Left ventricle myocardium superior (tissue), 1 donor: ENCODE results near the gene MROH2B. TPM values are rescaled to one million over a fixed set of nuclear protein-coding genes. Genes with fewer than 3 reads are reported as not detected.
"Not testable (repeated sequence)": the region's sequence is repeated elsewhere in the genome, so short reads cannot be mapped to it uniquely, and the experiment has no call there.

ENCODE experiments used
- ATAC-seq: fragments of 200-7000 bp; cut with Tn5 transposase; one replicate; pipeline ENCODE4 v1.9.1; 2020; ENCODE audit warnings: mild to moderate bottlenecking, moderate library complexity
- DNase-seq: peaks from one replicate; pipeline ENCODE4 v3.0.0-alpha.2; 2020
- intact Hi-C: fragments of 100-400 bp; cut with micrococcal nuclease; formaldehyde crosslinking; loops from one replicate; pipeline ENCODE4 v1.11.0; 2022
- total RNA-seq: library from RNA; stranded (reverse); fragmentation: NEBNext Ultra II Directional; extraction: Animal tissue kit (Norgen Biotek cat#: 25700); gene quantifications from one replicate; pipeline ENCODE4 v1.2.1, GENCODE V29; 2021
- donor health status: DM: no; HTN: yes; CAD: no; lungs with severe emphysema.

The MROH2B gene
- total RNA-seq, 1 donor from 2014 or later = not detected

- ATAC-seq = no peak
- intact Hi-C loops = no loop called here
- no peak for DNase-seq
Measured at GRCh38 chr5:41043109-41043747, 27.9 kb downstream of the MROH2B start.

DNA sequence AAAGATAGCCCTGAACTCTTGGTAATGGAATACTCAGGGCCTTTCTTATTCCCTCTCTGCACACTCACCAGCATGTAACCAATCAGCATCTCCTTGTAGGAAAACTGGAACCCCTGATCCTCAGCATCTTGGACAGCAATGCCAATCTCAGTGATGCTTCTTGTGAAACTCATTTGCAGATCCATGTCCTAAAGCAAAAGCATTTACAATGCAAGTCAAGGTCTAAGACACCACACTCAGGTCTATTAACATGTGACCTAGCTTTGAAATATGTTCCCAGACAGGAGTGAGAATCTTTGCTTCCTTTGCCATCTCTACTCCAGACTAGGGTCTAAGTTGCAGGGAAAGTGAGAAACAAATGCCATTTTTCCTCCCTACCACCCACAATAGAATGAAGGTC is 38.2 kb downstream of the MROH2B start:
- intact Hi-C loops = no loop called here
- DNase-seq (no peak), ATAC-seq (no peak)

DNA sequence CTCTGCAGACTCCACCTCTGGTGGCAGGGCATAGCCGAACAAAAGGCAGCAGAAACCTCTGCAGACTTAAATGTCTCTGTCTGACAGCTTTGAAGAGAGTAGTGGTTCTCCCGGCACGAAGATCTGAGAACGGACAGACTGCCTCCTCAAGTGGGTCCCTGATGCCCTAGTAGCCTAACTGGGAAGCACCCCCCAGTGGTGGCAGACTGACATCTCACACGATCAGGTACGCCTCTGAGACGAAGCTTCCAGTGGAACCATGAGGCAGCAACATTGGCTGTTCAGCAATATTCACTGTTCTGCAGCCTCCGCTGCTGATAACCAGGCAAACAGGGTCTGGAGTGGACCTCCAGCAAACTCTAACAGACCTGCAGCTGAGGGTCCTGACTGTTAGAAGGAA is 48.5 kb downstream of the MROH2B start:
- intact Hi-C loops, DNase-seq, ATAC-seq: not testable (repeated sequence)

DNA sequence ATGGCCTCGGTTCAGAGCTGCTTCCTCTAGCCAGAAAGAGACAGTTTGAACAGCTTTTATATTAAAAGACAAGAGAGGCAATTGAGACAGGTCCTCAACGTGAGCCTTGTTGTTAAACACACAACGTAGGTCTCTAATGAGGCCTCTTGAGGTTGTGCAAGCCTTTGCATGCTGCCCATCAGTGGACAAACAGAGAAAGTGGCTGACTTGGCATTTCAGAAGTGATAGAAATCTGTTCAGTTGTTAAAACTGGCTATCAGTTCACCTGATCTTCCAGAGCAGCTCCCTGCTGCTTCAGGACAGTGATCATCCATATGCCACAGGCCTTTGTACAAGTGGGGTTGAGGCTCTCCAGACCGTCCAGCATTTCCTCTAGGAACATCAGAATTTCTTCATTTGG is 58.8 kb downstream of the MROH2B start:
- ATAC-seq (no peak), DNase-seq (no peak)
- intact Hi-C loops = no loop called here

DNA sequence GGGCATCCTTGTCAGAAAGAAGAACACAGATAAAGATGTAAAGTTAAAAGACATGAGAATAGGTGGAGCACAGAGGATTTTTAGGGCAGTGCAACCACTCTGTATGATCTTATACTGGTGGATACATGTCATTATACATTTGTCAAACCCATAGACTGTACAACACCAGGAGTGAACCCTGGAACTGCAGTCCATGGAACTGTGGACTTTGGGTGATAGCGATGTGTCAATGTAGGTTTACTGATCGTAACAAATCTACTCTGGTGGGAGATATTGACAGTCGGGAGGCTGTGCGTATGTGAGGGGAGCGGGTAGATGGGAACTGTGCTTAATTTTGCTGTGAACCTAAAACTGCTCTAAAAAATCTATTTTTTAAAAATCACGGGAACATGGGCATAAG is 60.6 kb downstream of the MROH2B start:
- no peak for ATAC-seq
- no peak for DNase-seq
- intact Hi-C loops = no loop called here

GRCh38 chr5:41009232-41009631 is 61.9 kb downstream of the MROH2B start:
- ATAC-seq (peak; percentile 65), DNase-seq (no peak)
- intact Hi-C loops = no loop called here

DNA sequence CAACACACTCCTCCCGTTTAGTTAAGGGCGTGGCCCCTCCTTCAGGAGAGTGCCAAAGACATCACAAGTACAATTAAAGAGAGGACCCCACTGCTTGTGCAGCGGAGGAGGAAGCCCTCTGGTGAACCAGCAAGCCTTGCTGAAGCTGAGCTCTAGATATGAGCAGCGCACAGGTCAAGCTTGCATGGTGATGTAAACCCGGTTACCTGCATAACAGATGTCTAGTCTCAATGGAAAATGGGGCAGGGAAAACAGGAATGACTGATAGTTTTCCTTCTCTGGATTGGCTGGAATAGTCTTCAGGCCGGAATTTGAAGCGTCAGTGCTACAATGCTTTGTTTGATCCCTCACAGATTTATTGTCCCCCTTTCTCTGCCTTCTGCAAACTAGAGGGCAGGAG is 66.2 kb downstream of the MROH2B start:
- ATAC-seq = no peak
- intact Hi-C loops = no loop called here

GRCh38 chr5:41003670-41004376 is 67.3 kb downstream of the MROH2B start:
- ATAC-seq (no peak), DNase-seq (no peak)
- intact Hi-C loops = no loop called here

More for the DNA sequence above, 66.2 kb downstream of the MROH2B start:
- DNase-seq = no peak

DNA sequence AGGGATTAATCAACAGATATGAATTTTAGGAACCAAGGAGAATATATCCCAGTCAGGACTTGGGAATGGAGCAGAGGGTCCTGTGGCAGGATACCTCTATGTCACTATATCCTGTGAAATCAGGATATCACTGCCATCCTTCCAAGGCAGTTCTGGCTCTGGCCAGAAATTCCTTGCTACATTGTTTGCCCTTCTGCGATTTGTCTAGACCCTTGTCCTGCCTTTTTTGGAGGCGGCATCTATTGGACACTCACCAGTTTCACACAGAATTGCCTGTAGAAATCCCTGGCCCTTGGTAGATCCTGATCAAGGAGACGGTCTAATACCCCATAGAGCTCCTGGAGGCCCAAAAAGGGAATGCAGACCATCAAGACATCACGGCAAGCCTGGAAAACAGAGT is 71.2 kb downstream of the MROH2B start:
- ATAC-seq (no peak), DNase-seq (no peak)
- intact Hi-C loops = no loop called here

GRCh38 chr5:40999142-40999541 is 72.0 kb downstream of the MROH2B start:
- DNase-seq = no peak
- intact Hi-C loops = no loop called here
- ATAC-seq = no peak

GRCh38 chr5:40995801-40996586 is 75.1 kb downstream of the MROH2B start:
- intact Hi-C loops = no loop called here
- DNase-seq = no peak
- no peak for ATAC-seq

DNA sequence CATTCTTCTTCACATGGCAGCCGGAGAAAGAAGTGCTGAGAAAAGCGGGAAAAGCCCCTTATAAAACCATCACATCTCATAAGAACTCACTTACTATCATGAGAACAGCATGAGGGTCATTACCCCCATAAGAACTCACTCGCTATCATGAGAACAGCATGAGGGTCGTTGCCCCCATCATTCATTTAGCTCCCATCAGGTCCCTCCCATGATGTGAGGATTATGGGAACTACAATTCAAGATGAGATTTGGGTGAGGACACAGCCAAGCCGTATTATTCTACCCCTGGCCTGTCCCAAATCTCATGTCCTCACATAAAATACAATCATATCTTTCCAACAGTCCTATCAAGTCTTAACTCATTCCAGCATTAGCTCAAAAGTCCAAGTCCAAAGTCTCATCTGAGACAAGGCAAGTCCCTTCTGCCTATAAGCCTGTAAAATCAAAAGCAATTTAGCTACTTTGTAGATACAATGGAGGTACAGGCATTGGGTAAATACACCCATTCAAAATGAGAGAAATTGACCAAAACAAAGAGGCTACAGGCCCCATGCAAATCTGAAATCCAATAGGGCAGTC is 79.1 kb downstream of the MROH2B start:
- ATAC-seq = no peak
- DNase-seq = no peak
- intact Hi-C loops = no loop called here

DNA sequence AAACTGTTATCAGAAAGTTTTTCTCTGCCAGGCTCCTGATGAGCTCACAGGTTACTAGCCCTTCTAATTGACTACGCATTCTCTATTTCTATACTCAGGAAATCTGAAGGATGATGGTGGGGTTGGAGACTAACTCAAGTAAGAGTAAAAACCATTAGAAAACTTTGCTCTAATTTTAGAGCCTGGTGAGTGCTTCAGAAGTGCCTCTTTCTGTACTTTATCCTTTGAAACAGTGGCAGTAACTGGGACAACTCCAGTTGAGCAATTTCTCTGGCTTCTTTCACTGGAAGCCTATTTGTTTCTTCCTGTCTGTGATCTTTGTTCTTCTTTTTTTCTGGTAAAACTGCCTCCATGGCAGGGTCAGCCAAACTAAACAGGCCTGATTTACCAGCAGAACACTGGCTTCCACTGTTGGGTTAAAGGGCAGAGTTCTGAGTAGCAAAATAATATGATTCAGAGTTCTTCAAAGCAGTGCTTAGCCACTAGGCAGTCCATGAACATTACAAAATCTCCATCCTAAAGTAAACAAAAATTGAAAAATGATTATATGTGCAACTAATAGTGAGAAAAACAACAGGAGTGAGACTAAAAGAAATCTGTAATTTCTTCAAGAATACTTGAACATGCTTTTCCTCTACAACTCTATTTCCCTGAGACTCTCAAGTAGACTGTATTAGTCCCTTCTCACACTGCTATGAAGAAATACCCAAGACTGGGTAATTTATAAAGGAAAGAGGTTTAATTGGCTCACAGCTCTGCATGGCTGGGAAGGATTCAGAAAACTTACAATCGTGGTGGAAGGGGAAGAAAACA is 79.8 kb downstream of the MROH2B start:
- DNase-seq = no peak
- intact Hi-C loops = no loop called here
- peak; percentile 94 for ATAC-seq

DNA sequence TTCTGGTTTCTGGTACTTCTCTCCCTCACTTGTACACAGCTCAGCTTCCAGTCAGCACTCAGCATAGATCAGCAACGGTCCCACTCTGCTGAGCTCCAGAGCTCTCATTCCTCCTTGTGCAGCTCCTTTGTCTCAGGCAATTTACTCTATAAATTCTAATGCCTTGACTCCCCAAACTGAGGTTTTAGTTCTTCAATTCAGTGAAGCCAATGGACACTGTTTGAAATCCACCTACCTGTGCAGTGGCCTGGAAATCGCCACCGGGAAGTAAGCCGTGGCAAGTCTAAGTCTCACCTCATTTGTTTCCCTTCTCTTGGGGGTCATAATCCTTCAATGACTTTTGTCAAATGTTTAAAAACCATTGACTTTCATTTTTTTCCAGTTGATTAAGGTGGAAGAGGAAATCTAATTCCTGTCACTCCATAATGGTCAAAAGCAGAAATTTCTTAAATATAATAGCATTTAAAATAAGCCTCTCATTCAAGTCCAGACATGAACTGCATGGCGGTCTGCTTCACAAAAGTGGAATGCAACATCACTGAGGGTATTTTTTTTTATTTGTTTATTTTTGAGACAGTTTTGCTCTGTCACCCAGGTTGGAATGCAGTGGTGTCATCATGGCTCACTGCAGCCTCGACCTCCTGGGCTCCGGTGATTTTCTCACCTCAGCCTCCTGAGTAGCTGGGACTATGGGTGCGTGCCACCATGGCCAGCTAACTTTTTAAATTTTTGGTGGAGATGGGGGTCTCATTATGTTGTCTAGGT is 82.2 kb downstream of the MROH2B start:
- ATAC-seq (no peak), DNase-seq (no peak)
- intact Hi-C loops = no loop called here

GRCh38 chr5:40987349-40987748 is 83.8 kb downstream of the MROH2B start:
- ATAC-seq (no peak), DNase-seq (no peak)
- intact Hi-C loops = no loop called here

- intact Hi-C loops = no loop called here
- ATAC-seq = no peak
- no peak for DNase-seq
Measured at GRCh38 chr5:40986666-40987065, 84.5 kb downstream of the MROH2B start.

DNA sequence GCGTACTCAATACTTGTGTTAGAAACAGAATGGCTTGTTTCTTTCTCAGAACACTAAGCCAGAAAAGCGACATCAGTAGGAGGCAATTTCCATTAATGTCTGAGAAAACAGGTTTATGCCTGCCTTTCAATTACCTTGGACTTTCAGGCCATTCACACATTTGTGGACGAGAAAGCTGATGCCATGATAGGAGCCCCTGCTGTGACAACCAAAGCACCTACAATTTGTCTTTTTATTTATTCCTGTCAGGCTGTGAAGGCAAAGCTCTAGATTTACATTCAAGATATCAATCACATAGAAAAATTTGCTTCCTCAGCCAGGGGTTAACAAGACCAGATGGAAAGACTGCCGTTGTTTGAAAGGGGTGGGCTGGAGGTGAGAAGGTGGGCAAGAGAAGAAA is 85.6 kb downstream of the MROH2B start:
- ATAC-seq = no peak
- no peak for DNase-seq
- intact Hi-C loops = no loop called here

- DNase-seq (no peak), ATAC-seq (no peak)
- intact Hi-C loops = no loop called here
Measured at GRCh38 chr5:40984884-40985283, 86.3 kb downstream of the MROH2B start.

DNA sequence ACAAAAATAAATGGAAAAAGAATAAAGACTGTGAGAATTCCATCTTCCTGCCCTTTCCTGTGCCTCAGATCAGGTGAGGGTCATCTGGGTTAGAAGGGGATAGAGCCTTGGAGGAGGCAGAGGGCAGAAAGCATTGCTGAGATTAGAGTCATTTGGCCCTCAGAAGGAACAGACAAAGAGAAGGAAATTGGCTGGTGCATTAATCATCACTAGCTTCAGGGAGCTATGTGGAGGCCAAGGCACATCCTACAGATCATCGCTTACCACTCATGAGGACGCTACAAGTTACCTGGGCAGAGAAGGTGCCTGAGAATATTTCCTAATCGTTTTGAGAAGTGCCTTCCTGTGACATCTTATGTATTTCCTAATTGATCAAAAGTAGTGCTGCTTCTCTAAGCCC is 87.4 kb downstream of the MROH2B start:
- DNase-seq (no peak), ATAC-seq (no peak)
- intact Hi-C loops = no loop called here
